Activated gamma-delta T cell treated with Interleukin-2 at 50 U/mL for 16 hours (primary cell): ENCODE data around the gene BCORL1.
A peak's percentile ranks its signal among the peaks of the same experiment; 100 is the strongest.

ENCODE experiments used
- DNase-seq: peaks from one replicate; pipeline ENCODE4 v3.0.0-alpha.2; 2020

BCORL1 gene

GRCh38 chrX:129968968-129969367, 13.5 kb upstream of the BCORL1 start:
- no peak for DNase-seq

- DNase-seq: no peak
Measured at GRCh38 chrX:129976441-129976840, 6.0 kb upstream of the BCORL1 start.

- no peak for DNase-seq
Measured at GRCh38 chrX:129979207-129979920, 3.1 kb upstream of the BCORL1 start.

- DNase-seq: peak; percentile 27
Measured at GRCh38 chrX:129980001-129980401, 2.4 kb upstream of the BCORL1 start.

- no peak for DNase-seq
Measured at GRCh38 chrX:129980540-129981199, 1.8 kb upstream of the BCORL1 start.

GRCh38 chrX:129981200-129981553, 1.3 kb upstream of the BCORL1 start:
- no peak for DNase-seq

GRCh38 chrX:129981752-129982299, 609 bp upstream of the BCORL1 start:
- no peak for DNase-seq

- no peak for DNase-seq
Measured at GRCh38 chrX:129983575-129984110, 1.2 kb downstream of the BCORL1 start.

- peak; percentile 32 for DNase-seq
Measured at GRCh38 chrX:129984111-129984958, 1.9 kb downstream of the BCORL1 start.

GRCh38 chrX:129987871-129988270, 5.4 kb downstream of the BCORL1 start:
- no peak for DNase-seq

- DNase-seq: no peak
Measured at GRCh38 chrX:129992181-129992580, 9.7 kb downstream of the BCORL1 start.

- DNase-seq: no peak
Measured at GRCh38 chrX:129996120-129996519, 13.7 kb downstream of the BCORL1 start.

GRCh38 chrX:129997086-129997485, 14.7 kb downstream of the BCORL1 start:
- DNase-seq: no peak

- DNase-seq: no peak
Measured at GRCh38 chrX:129998021-129998420, 15.6 kb downstream of the BCORL1 start.

- no peak for DNase-seq
Measured at GRCh38 chrX:130001893-130002292, 19.5 kb downstream of the BCORL1 start.

GRCh38 chrX:130002541-130002940, 20.1 kb downstream of the BCORL1 start:
- DNase-seq: no peak

GRCh38 chrX:130005089-130005807, 22.8 kb downstream of the BCORL1 start:
- no peak for DNase-seq

- DNase-seq: no peak
Measured at GRCh38 chrX:130009658-130010223, 27.3 kb downstream of the BCORL1 start.

GRCh38 chrX:130012683-130013082, 30.2 kb downstream of the BCORL1 start:
- DNase-seq: no peak

GRCh38 chrX:130013661-130014060, 31.2 kb downstream of the BCORL1 start:
- DNase-seq: no peak

GRCh38 chrX:130014356-130014755, 31.9 kb downstream of the BCORL1 start:
- DNase-seq: no peak

- DNase-seq: no peak
Measured at GRCh38 chrX:130014770-130015169, 32.3 kb downstream of the BCORL1 start.
